PFSK-1 (cell line): ENCODE results near the gene PDE8A.

ENCODE experiments used
- POLR2AphosphoS5 ChIP-seq: IDR thresholded peaks from 2 replicates; pipeline ENCODE4 v1.6.1; 2012; ENCODE audit warnings: low read depth, mild to moderate bottlenecking, control low read depth, low read length, moderate library complexity
- REST ChIP-seq, 2 experiments: IDR thresholded peaks; 2 replicates each; pipeline versions ENCODE4 v1.6.1 to v1.8.0; 2011 to 2012; ENCODE audit warnings: low read depth in 2 of 2, low read length in 2 of 2, control low read depth in 1 of 2, inconsistent platforms in 1 of 2, mild to moderate bottlenecking in 1 of 2, moderate library complexity in 1 of 2; ENCODE audit not compliant: insufficient read depth in 1 of 2
- SIN3A ChIP-seq: IDR thresholded peaks from 2 replicates; pipeline ENCODE4 v1.6.1; 2012; ENCODE audit warnings: mild to moderate bottlenecking, low read length, moderate library complexity, borderline replicate concordance; ENCODE audit not compliant: insufficient read depth
- TAF1 ChIP-seq: IDR thresholded peaks from 2 replicates; pipeline ENCODE4 v1.6.1; 2012; ENCODE audit warnings: low read length, control low read depth, borderline replicate concordance; ENCODE audit not compliant: insufficient read depth

GRCh38 chr15:85014932-85015331 lies 33.3 kb downstream of the PDE8A start:
- TF ChIP-seq POLR2AphosphoS5, result no peak
- TF ChIP-seq REST (IDR thresholded peaks at IDR 0.05; ENCODE audit: insufficient read depth in 1 of 2, low read depth in 2 of 2, low read length in 2 of 2), result no peak
- TF ChIP-seq TAF1, result no peak
- TF ChIP-seq SIN3A, result no peak
